Measurements from ENCODE around the gene ATMIN.

Gene ATMIN

GRCh38 chr16:80991792-80992430 lies 43.7 kb upstream of the ATMIN start:
- Histone ChIP-seq H3K27me3 (ENCODE audit: insufficient read depth, low read length, poor library complexity) (no peaks in the 10 kb centered on the region), H3K9me3 (ENCODE audit: insufficient read depth, low read length, severe bottlenecking) (no peaks in the 10 kb centered on the region), H3K4me3 (ENCODE audit: low read depth in 1 of 2, low read length in 2 of 2) (no peak overlapping the region), H4K20me1 (ENCODE audit: insufficient read depth, low read length) (peaks cover 27% of the 10 kb centered on the region; the same call in 1 of the 2 replicates), H3K4me1 (ENCODE audit: insufficient read depth, low read length) (no peaks in the 10 kb centered on the region), H3K27ac (ENCODE audit: low read length) (no peak overlapping the region), H2AFZ (ENCODE audit: low read depth, low read length) (no peak overlapping the region), H3K4me2 (ENCODE audit: insufficient read depth, low read length) (no peak overlapping the region), H3K36me3 (ENCODE audit: insufficient read depth, low read length) (peaks cover 24% of the 10 kb centered on the region; the same call in 1 of the 2 replicates), H3K9ac (ENCODE audit: low read depth, low read length) (no peak overlapping the region), H3K79me2 (ENCODE audit: insufficient read depth, low read length) (peaks cover 98% of the 10 kb centered on the region)
- ATAC-seq (ENCODE audit: insufficient read depth, low read depth): no peak
- DNase-seq: no peak
- TF ChIP-seq CTCF (IDR thresholded peaks at IDR 0.05; ENCODE audit: borderline replicate concordance, extremely low read depth, low read length, poor library complexity, severe bottlenecking): no peak
- TF ChIP-seq EZH2 (IDR thresholded peaks at IDR 0.05; ENCODE audit: borderline replicate concordance, low read depth, low read length, severe bottlenecking): no peak

- no peak for ATAC-seq (ENCODE audit: insufficient read depth, low read depth)
- Histone ChIP-seq H3K79me2 (ENCODE audit: insufficient read depth, low read length) (peaks cover 99% of the 10 kb centered on the region), H3K4me3 (ENCODE audit: low read depth in 1 of 2, low read length in 2 of 2) (no peak overlapping the region), H4K20me1 (ENCODE audit: insufficient read depth, low read length) (peaks cover 30% of the 10 kb centered on the region; the same call in 1 of the 2 replicates), H3K4me2 (ENCODE audit: insufficient read depth, low read length) (no peak overlapping the region), H2AFZ (ENCODE audit: low read depth, low read length) (no peak overlapping the region), H3K36me3 (ENCODE audit: insufficient read depth, low read length) (peaks cover 21% of the 10 kb centered on the region; the same call in 1 of the 2 replicates), H3K27me3 (ENCODE audit: insufficient read depth, low read length, poor library complexity) (no peaks in the 10 kb centered on the region), H3K9me3 (ENCODE audit: insufficient read depth, low read length, severe bottlenecking) (no peaks in the 10 kb centered on the region), H3K9ac (ENCODE audit: low read depth, low read length) (no peak overlapping the region), H3K4me1 (ENCODE audit: insufficient read depth, low read length) (no peaks in the 10 kb centered on the region), H3K27ac (ENCODE audit: low read length) (no peak overlapping the region)
- no peak for DNase-seq
- TF ChIP-seq EZH2 (IDR thresholded peaks at IDR 0.05; ENCODE audit: borderline replicate concordance, low read depth, low read length, severe bottlenecking): no peak
- no peak for TF ChIP-seq CTCF (IDR thresholded peaks at IDR 0.05; ENCODE audit: borderline replicate concordance, extremely low read depth, low read length, poor library complexity, severe bottlenecking)
These were observed 42.9 kb upstream of the ATMIN start for GRCh38 chr16:80992676-80993293.

- no peak for ATAC-seq (ENCODE audit: insufficient read depth, low read depth)
These were observed 42.3 kb upstream of the ATMIN start for GRCh38 chr16:80993307-80993706.

More at GRCh38 chr16:80993307-80993706, 42.3 kb upstream of the ATMIN start:
- peaks cover 17% of the 10 kb centered on the region; the same call in 1 of the 2 replicates for H3K36me3 ChIP-seq (ENCODE audit: insufficient read depth, low read length)
- DNase-seq: no peak
- no peak overlapping the region for H3K27ac ChIP-seq (ENCODE audit: low read length)
- H3K9me3 ChIP-seq (ENCODE audit: insufficient read depth, low read length, severe bottlenecking): no peaks in the 10 kb centered on the region
- no peak overlapping the region for H3K4me3 ChIP-seq (ENCODE audit: low read depth in 1 of 2, low read length in 2 of 2)
- H3K9ac ChIP-seq (ENCODE audit: low read depth, low read length): no peak overlapping the region
- H3K4me1 ChIP-seq (ENCODE audit: insufficient read depth, low read length): no peaks in the 10 kb centered on the region
- peaks cover 99% of the 10 kb centered on the region for H3K79me2 ChIP-seq (ENCODE audit: insufficient read depth, low read length)
- TF ChIP-seq CTCF (IDR thresholded peaks at IDR 0.05; ENCODE audit: borderline replicate concordance, extremely low read depth, low read length, poor library complexity, severe bottlenecking) (no peak), EZH2 (IDR thresholded peaks at IDR 0.05; ENCODE audit: borderline replicate concordance, low read depth, low read length, severe bottlenecking) (no peak)
- no peak overlapping the region for H3K4me2 ChIP-seq (ENCODE audit: insufficient read depth, low read length)
- H2AFZ ChIP-seq (ENCODE audit: low read depth, low read length): no peak overlapping the region
- H3K27me3 ChIP-seq (ENCODE audit: insufficient read depth, low read length, poor library complexity): no peaks in the 10 kb centered on the region
- H4K20me1 ChIP-seq (ENCODE audit: insufficient read depth, low read length): peaks cover 26% of the 10 kb centered on the region; the same call in 1 of the 2 replicates
